ENCODE results near the gene AIG1. TPM values are rescaled to one million over a fixed set of nuclear protein-coding genes. Genes with fewer than 3 reads are reported as not detected.
A peak's percentile ranks its signal among the peaks of the same experiment; 100 is the strongest.

The AIG1 gene
- total and polyA plus RNA-seq, 2 of the 4 experiments (the other 2 are of a cell fraction): 21.3 to 27.1 TPM

- peak; percentile 42; the same call in 1 of the 2 replicates for TF ChIP-seq POLR2A (IDR thresholded peaks at IDR 0.05; ENCODE audit: low read depth, low read length)
These were observed 309 bp upstream of the AIG1 start (continued) for GRCh38 chr6:143060354-143060805.

- Histone ChIP-seq H3K27ac (ENCODE audit: insufficient read depth, low read length) (no peak overlapping the region), H3K9me1 (ENCODE audit: insufficient read depth, low read length) (0 out of 2 replicates have a peak, but pooled peaks cover 4% of the 10 kb centered on the region), H2AK9ac (replicated peaks; ENCODE audit: low read depth, low read length, poor library complexity) (no peak overlapping the region), H3K4me3 (ENCODE audit: insufficient read depth, low read depth, low read length) (peak overlapping the region; percentile 97; the same call in 1 of the 2 replicates), H4K91ac (ENCODE audit: insufficient read depth, low read depth, low read length) (no peak overlapping the region), H3K4me2 (ENCODE audit: low read depth, low read length) (no peak overlapping the region; the same call in 1 of the 2 replicates), H2AFZ (replicated peaks; ENCODE audit: low read length, poor library complexity) (no peak overlapping the region), H3K4ac (ENCODE audit: low read depth, low read length) (no peak overlapping the region), H2BK20ac (ENCODE audit: low read depth, low read length) (no peak overlapping the region), H3K36me3 (ENCODE audit: control insufficient read depth, insufficient read depth, low read length) (no peaks in the 10 kb centered on the region), H4K5ac (ENCODE audit: low read depth, low read length) (no peak overlapping the region), H2BK120ac (ENCODE audit: low read depth, low read length) (no peak overlapping the region), H3K79me1 (ENCODE audit: low read depth in 1 of 2, low read length in 2 of 2) (peaks cover 3 to 17% of the 10 kb centered on the region in 2 experiments; a peak in 2 of 4 replicates), H2BK15ac (ENCODE audit: low read depth, low read length) (no peak overlapping the region), H3K14ac (replicated peaks; ENCODE audit: low read depth, low read length) (no peak overlapping the region), H3K56ac (ENCODE audit: extremely low read depth, insufficient read depth, low read length) (no peak overlapping the region), H3K4me1 (ENCODE audit: control insufficient read depth, insufficient read depth, low read length) (peaks cover 7% of the 10 kb centered on the region), H3K18ac (ENCODE audit: low read depth, low read length) (no peak overlapping the region), H3K23ac (ENCODE audit: low read depth, low read length) (no peak overlapping the region), H2AK5ac (ENCODE audit: low read depth, low read length) (no peak overlapping the region), H3K9me3 (ENCODE audit: control insufficient read depth, insufficient read depth, low read length) (no peaks in the 10 kb centered on the region), H3K27me3 (ENCODE audit: control insufficient read depth, insufficient read depth, low read length) (no peaks in the 10 kb centered on the region), H3K9ac (ENCODE audit: low read depth, low read length) (no peak overlapping the region), H4K20me1 (ENCODE audit: insufficient read depth, low read length) (no peaks in the 10 kb centered on the region), H2BK5ac (ENCODE audit: low read depth, low read length, poor library complexity, severe bottlenecking) (no peak overlapping the region), H4K8ac (ENCODE audit: low read depth in 2 of 2, low read length in 2 of 2) (no peak overlapping the region; a peak in 1 of 4 replicates)
- WGBS, 2 experiments (ENCODE audit: extremely low coverage in 2 of 2, insufficient read length in 1 of 2): no CpG with 5 or more reads among the region's 3 CpGs
- ChIA-PET POLR2A (ENCODE audit: unreplicated experiment) (no interaction called here), CTCF (no interaction called here)
- no TSS peak for BruUV-seq (replicated peaks)
- in situ Hi-C loops (cut with MboI; ENCODE audit: low sequenced_read_pairs) (no loop called here), dilution Hi-C loops (cut with HindIII; ENCODE audit: low sequenced_read_pairs, unreplicated experiment) (no loop called here), intact Hi-C loops (cut with micrococcal nuclease) (loop anchor here (2.0 to 5.0 kb wide), 2 partner anchors 115 to 366 kb away; no protein-coding TSS in a partner anchor)
- TF ChIP-seq NFE2L2 (IDR thresholded peaks at IDR 0.05; ENCODE audit: low read depth, low read length) (no peak), POLR2A (IDR thresholded peaks at IDR 0.05; ENCODE audit: low read depth, low read length) (no peak), USF2 (IDR thresholded peaks at IDR 0.05; ENCODE audit: low read depth, low read length) (no peak), RFX5 (IDR thresholded peaks at IDR 0.05; ENCODE audit: low read depth, low read length) (no peak), FOS (IDR thresholded peaks at IDR 0.05; ENCODE audit: low read depth, low read length) (no peak), MAZ (IDR thresholded peaks at IDR 0.05; ENCODE audit: borderline replicate concordance, low read depth, low read length) (no peak), BHLHE40 (IDR thresholded peaks at IDR 0.05; ENCODE audit: low read depth, low read length) (no peak), MXI1 (IDR thresholded peaks at IDR 0.05; ENCODE audit: borderline replicate concordance, low read depth, low read length) (no peak)
- DNase-seq (peak; percentile 12), ATAC-seq (ENCODE audit: low read depth) (no peak)
These were observed 1.1 kb downstream of the AIG1 start for GRCh38 chr6:143061597-143062385.
